ENCODE data around the gene ZNF771. TPM values are rescaled to one million over a fixed set of nuclear protein-coding genes. Genes with fewer than 3 reads are reported as not detected.

ZNF771 gene
- total and polyA plus RNA-seq, 9 of the 15 experiments (the other 6 are each of a cell fraction or from before 2014, with no cell fraction given) = 1.5 to 12.6 (median 4.4) TPM

GRCh38 chr16:30409125-30410060 is 2.0 kb downstream of the ZNF771 start (continued):
- TF ChIP-seq EWSR1 (IDR thresholded peaks at IDR 0.05; ENCODE audit: borderline replicate concordance, low read depth, partially characterized antibody) = no peak
- no peak for TF ChIP-seq LEF1 (IDR thresholded peaks at IDR 0.05)
- TF ChIP-seq SIN3A (IDR thresholded peaks at IDR 0.05; ENCODE audit: borderline replicate concordance in 2 of 2, control insufficient read depth in 1 of 2, low read depth in 2 of 2, low read length in 2 of 2) = 0 out of 4 replicates have a peak, but pooled peaks of 1 of the 2 experiments have one; percentile 44
- no peak for TF ChIP-seq FOXP1 (CRISPR knock-in tag; IDR thresholded peaks at IDR 0.05)
- TF ChIP-seq NEUROD1 (IDR thresholded peaks at IDR 0.05; ENCODE audit: borderline replicate concordance, low read depth, low read length, partially characterized antibody) = no peak
- TF ChIP-seq PCBP1 (IDR thresholded peaks at IDR 0.05; ENCODE audit: low read depth, low read length, poor library complexity, severe bottlenecking) = no peak
- TF ChIP-seq USF1 (CRISPR knock-in tag; IDR thresholded peaks at IDR 0.05) = no peak; the same call in 1 of the 2 replicates
- no peak for TF ChIP-seq HNRNPUL1 (IDR thresholded peaks at IDR 0.05; ENCODE audit: low read length)
- no peak for TF ChIP-seq ZNF695 (CRISPR knock-in tag; IDR thresholded peaks at IDR 0.05)
- TF ChIP-seq TEAD2 (tag; IDR thresholded peaks at IDR 0.05) = no peak
- peak; percentile 55 for TF ChIP-seq ETV1 (tag; conservative IDR thresholded peaks at IDR 0.05; ENCODE audit: low read depth)
- TF ChIP-seq, protein P1, sequence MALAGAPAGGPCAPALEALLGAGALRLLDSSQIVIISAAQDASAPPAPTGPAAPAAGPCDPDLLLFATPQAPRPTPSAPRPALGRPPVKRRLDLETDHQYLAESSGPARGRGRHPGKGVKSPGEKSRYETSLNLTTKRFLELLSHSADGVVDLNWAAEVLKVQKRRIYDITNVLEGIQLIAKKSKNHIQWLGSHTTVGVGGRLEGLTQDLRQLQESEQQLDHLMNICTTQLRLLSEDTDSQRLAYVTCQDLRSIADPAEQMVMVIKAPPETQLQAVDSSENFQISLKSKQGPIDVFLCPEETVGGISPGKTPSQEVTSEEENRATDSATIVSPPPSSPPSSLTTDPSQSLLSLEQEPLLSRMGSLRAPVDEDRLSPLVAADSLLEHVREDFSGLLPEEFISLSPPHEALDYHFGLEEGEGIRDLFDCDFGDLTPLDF (CRISPR knock-in tag; IDR thresholded peaks at IDR 0.05) = peak; percentile 61; the same call in 1 of the 2 replicates
- TF ChIP-seq, protein P2, sequence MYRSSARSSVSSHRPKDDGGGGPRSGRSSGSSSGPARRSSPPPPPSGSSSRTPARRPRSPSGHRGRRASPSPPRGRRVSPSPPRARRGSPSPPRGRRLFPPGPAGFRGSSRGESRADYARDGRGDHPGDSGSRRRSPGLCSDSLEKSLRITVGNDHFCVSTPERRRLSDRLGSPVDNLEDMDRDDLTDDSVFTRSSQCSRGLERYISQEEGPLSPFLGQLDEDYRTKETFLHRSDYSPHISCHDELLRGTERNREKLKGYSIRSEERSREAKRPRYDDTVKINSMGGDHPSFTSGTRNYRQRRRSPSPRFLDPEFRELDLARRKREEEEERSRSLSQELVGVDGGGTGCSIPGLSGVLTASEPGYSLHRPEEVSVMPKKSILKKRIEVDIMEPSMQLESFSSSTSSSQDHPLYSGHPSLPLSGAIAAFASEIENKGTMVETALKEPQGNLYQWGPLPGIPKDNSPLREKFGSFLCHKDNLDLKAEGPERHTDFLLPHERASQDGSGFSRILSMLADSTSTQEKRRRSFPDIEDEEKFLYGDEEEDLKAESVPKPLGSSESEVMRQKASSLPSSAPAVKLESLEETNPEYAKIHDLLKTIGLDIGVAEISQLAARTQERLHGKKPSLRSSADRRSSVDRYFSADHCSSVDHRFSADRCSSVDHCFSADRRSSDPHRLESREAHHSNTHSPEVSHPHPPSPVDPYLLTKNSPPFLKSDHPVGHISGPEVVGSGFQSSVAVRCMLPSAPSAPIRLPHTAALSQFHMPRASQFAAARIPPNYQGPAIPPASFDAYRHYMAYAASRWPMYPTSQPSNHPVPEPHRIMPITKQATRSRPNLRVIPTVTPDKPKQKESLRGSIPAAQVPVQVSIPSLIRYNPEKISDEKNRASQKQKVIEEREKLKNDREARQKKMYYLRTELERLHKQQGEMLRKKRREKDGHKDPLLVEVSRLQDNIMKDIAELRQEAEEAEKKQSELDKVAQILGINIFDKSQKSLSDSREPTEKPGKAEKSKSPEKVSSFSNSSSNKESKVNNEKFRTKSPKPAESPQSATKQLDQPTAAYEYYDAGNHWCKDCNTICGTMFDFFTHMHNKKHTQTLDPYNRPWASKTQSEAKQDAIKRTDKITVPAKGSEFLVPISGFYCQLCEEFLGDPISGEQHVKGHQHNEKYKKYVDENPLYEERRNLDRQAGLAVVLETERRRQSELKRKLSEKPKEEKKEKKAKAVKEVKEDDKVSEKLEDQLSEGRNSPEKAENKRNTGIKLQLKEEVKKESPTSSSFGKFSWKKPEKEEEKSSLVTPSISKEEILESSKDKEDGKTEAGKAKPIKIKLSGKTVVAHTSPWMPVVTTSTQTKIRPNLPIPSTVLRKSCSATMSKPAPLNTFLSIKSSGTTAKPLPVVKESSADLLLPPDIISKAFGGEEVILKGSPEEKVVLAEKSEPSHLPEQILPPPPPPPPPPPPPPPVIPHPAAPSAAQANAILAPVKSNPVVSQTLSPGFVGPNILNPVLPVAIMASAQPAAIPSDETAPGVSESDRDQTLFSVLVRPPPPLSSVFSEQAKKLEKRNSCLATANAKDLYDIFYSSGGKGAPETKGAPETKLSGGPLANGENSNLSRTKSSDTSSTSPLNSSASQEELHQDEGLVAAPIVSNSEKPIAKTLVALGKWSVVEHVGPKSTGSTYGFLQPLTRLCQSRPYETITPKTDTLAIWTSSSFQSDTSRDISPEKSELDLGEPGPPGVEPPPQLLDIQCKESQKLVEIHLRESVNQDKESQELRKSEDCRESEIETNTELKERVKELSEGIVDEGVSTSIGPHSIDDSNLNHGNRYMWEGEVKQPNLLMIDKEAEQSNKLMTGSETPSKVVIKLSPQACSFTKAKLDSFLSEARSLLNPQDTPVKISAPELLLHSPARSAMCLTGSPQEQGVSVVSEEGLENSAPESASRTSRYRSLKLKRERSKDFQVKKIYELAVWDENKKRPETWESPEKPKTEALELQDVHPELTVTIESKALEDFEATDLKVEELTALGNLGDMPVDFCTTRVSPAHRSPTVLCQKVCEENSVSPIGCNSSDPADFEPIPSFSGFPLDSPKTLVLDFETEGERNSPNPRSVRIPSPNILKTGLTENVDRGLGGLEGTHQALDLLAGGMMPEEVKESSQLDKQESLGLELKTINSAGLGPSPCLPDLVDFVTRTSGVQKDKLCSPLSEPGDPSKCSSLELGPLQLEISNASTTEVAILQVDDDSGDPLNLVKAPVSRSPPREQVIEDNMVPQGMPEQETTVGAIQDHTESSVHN (IDR thresholded peaks at IDR 0.05; ENCODE audit: borderline replicate concordance in 1 of 2, low read depth in 1 of 2) = no peak

All from K562 (cell line).